Mesenteric fat pad (tissue), 1 donor: ENCODE data around the gene ADISSP. TPM values are rescaled to one million over a fixed set of nuclear protein-coding genes. Genes with fewer than 3 reads are reported as not detected.

Experiments used
- DNase-seq: peaks from one replicate; pipeline ENCODE4 v3.0.0-alpha.2; 2020; ENCODE audit warnings: low spot score
- total RNA-seq: library from RNA; stranded (reverse); fragmentation: NEBNext Ultra II Directional; extraction: Animal tissue kit (Norgen Biotek cat#: 25700); gene quantifications from one replicate; pipeline ENCODE4 v1.2.1, GENCODE V29; 2021
- donor health status: DM: yes; HTN: yes; CAD: no.

The ADISSP gene
- total RNA-seq, 1 donor from 2014 or later: 37.5 TPM

GRCh38 chr20:3739054-3739925, 28.3 kb downstream of the ADISSP start:
- no peak for DNase-seq

GRCh38 chr20:3738111-3739053, 29.2 kb downstream of the ADISSP start:
- DNase-seq: no peak

- DNase-seq: no peak
These were observed 31.8 kb downstream of the ADISSP start for GRCh38 chr20:3735768-3736167.

- DNase-seq: no peak
These were observed 33.3 kb downstream of the ADISSP start for GRCh38 chr20:3734111-3734843.

GRCh38 chr20:3733119-3733995, 34.2 kb downstream of the ADISSP start:
- DNase-seq: no peak

GRCh38 chr20:3732327-3733118, 35.0 kb downstream of the ADISSP start, which contains the start of gene HSPA12B:
TSS of gene HSPA12B (plus strand) at chr20:3732685. CDS start at chr20:3738675, 5,990 bp downstream.
- DNase-seq: no peak

- DNase-seq: no peak
These were observed 35.6 kb downstream of the ADISSP start for GRCh38 chr20:3731944-3732326.

GRCh38 chr20:3730803-3731672, 36.5 kb downstream of the ADISSP start:
- no peak for DNase-seq

GRCh38 chr20:3729811-3730540, 37.6 kb downstream of the ADISSP start:
- no peak for DNase-seq

GRCh38 chr20:3729378-3729777, 38.2 kb downstream of the ADISSP start:
- no peak for DNase-seq

- DNase-seq: no peak
These were observed 38.7 kb downstream of the ADISSP start for GRCh38 chr20:3728876-3729275.

- DNase-seq: no peak
These were observed 39.2 kb downstream of the ADISSP start for GRCh38 chr20:3728354-3728753.

GRCh38 chr20:3727401-3728021, 40.0 kb downstream of the ADISSP start:
- no peak for DNase-seq

- DNase-seq: no peak
These were observed 43.2 kb downstream of the ADISSP start for GRCh38 chr20:3724356-3724755.

GRCh38 chr20:3723284-3723683, 44.3 kb downstream of the ADISSP start:
- no peak for DNase-seq

GRCh38 chr20:3721912-3722311, 45.6 kb downstream of the ADISSP start:
- no peak for DNase-seq

- no peak for DNase-seq
These were observed 46.9 kb downstream of the ADISSP start for GRCh38 chr20:3720626-3721025.
